Endometrial microvascular endothelial cells (primary cell): ENCODE data around the gene TMEM132D. TPM values are rescaled to one million over a fixed set of nuclear protein-coding genes. Genes with fewer than 3 reads are reported as not detected.
"Not testable (repeated sequence)": the region's sequence is repeated elsewhere in the genome, so short reads cannot be mapped to it uniquely, and the experiment has no call there.

ENCODE experiments used
- in situ Hi-C: cut with HindIII; loops from 2 replicates; pipeline ENCODE4 v1.10.0; 2017; ENCODE audit warnings: low sequenced_read_pairs, low pct_unique_long_range_greater_than_20kb; ENCODE audit errors: inconsistent ontology term
- total RNA-seq: library from RNA; depleted of rRNA; stranded (reverse); fragments of >200 nt; gene quantifications from one replicate; pipeline ENCODE4 v1.2.3, GENCODE V29; 2015; ENCODE audit errors: inconsistent ontology term

Gene TMEM132D
- total RNA-seq = not detected

DNA sequence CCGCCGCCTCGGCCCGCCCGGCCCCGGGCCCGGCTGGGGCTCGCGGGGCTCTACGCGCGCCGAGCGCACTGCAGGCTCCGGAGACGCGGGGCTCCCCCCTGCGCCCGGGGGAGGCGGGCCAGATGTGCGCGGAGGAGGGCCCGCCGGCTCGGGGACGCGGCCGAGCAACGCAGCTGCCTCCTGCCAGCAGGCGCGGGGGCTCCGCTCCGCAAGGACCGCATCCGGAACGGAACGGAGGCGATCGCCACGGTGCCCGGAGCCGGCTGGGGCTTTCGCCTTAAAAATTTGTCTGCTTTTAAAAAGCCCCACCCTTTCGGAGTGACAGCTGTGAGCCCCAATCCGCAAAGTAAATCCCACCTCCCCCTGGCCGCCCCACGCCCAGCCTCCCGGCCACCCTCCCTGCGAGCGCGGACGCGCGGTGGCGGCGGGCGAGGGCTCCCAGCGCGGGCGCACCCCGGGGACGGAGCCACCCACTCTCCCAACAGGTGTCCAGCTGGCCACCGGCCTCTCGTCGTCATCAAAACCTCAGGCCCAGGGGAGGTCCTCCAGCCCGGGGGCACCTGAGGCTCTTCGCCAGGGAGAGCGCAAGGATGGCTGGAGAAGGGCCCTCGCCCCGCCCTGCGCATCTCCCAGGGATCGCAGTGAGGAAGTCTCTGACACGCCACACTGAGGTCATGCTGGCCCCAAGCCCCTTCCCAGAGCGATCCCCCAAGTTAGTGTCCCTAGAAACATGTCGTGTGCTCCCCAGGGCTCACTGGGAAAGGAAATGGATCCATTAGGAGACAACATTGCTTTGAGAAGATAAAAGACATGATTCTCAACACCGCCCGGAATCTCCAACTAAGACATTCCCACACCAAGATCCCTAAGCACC, at the start of gene TMEM132D:
TSS of gene TMEM132D (minus strand) at position 70 of the 874 bp plus-strand sequence.
- in situ Hi-C loops = no loop called here

DNA sequence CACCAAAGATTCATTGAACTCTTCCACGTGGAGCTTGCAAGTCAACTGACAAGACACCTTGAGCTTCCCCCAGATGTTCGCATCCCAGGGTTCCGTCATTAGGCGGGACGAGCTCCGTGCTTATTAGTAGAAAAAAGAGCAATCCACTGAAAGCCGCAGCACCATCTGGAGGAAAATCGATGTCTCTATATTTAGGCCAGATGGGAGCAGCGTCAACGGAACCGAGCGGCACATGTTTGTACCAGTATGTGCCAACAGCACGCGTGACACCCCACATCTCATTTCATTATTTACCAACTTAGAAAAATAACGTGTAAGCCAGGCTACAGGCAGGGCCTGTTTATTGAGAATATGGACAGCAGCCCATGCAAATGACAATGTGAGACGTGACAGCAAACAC, 45.8 kb upstream of the TMEM132D start:
- in situ Hi-C loops = no loop called here

GRCh38 chr12:129941618-129942017, 37.8 kb upstream of the TMEM132D start:
- in situ Hi-C loops = no loop called here

DNA sequence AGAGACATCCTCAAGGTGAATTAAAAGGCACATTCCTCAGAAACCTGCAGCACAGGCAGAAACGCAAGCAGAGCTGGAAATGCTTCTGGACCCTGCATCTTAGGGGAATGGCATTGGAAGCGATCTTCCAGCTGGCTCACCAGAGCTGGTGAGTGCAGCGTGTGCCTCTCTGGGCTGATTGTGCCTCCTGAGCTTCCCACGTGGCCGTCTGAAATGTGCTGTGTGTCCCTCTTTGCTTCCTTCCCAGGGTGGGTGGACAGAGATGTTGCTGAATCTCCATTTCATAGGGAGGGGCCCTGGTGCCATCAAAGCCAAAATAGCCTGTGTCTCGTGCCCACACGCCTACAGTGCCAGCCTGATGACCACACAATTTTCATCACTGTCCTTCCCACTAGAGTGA, 34.3 kb upstream of the TMEM132D start:
- in situ Hi-C loops = no loop called here

- in situ Hi-C loops = no loop called here
These were observed 33.6 kb upstream of the TMEM132D start for GRCh38 chr12:129937426-129937825.

DNA sequence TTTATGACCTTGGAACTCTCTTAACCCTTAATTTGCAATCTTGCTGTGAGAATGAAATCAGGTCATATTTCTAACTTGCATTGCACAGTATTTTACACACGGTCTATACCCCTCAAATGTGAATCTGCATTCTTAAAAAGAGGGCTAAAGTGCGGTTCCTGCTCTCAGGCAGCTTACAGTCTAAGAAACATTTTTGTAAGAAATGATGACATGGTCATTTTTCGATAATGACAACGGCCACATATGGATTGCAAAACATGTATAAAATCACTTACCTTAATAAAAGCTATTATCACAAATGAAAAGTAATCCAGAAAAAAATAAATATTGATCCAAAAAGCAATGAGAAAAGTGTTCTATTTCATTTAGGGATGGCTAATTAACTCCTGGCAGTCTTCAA, 24.8 kb upstream of the TMEM132D start:
- in situ Hi-C loops = no loop called here

GRCh38 chr12:129927316-129927900, 23.6 kb upstream of the TMEM132D start:
- in situ Hi-C loops = no loop called here

DNA sequence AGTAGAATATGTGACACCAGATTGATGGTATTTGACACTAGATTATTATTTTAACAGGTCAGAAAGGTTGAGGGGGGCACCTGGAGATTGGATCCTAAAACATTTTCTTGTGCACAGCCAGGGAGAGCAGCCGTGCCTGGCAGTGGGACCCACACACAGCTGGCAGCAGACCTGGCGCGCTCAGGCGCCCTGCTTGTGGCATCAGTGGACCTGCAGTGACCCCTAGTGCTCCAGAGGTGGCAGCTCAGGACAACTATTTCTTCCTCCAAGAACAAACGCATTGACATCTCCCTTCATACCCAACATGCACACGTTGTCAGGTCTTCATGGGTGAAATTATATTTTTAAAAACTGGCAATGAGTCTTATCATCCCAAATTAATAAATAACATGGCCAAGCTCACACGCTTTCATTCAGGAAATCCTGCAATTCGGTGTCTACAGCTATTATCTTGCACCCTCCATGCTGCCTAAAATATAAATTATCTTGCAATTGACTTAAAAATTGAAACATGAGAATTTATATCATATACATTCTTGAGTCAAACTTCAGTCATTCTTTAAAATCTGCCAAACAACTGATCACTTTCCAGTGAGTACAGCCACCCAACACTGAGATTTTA, 7.7 kb upstream of the TMEM132D start:
- in situ Hi-C loops = no loop called here

DNA sequence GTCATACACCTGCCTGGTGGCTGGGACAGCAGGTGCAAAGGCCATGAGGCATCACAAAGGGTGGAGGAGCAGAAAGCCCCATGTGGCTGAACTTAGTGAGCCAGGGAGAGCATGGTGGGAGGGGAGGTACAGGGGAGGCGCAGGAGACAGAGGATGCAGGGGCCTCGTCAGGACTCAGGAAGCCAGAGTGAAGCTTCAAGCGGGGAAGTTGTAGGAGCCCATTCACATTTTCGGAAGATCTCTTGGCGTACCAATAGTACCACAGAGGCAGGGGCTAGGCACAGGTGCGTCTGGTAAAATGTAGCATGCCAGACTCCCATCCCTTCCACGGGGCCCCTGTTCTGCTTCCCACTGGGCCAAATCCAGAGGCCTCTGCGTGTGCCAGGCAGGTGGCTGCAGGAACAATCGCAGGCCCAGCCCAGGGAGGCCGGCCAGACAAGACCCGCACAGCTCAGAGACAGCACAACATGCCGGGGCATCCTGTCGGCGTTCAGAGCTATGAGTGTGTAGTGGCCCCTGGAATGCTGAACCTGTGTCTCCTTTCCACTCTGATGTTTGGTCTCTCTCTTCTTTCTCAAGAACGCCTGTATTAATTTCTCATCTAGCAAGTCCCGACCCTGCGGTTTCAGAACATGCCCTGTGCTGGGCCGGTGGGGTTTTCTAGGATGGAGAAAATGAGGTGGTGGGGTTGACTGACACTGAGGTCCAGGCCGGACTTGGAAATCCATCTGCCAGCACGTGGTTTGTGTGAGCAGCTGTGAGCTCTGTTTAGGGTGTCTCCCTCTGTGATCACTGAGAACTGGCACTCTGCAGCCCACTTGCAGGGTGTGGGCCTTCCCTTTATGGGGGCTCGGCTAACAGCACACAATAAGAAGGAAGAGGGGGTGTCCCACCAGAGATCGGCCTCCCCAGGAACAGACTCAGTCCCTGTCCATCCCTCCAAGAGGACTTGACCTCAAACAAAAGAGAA, 5.5 kb upstream of the TMEM132D start:
- in situ Hi-C loops = no loop called here

- in situ Hi-C loops = no loop called here
These were observed 506 bp downstream of the TMEM132D start for GRCh38 chr12:129903092-129903945.

GRCh38 chr12:129902371-129903091, 1.3 kb downstream of the TMEM132D start:
- in situ Hi-C loops = no loop called here

GRCh38 chr12:129901254-129901653, 2.6 kb downstream of the TMEM132D start:
- in situ Hi-C loops = no loop called here

DNA sequence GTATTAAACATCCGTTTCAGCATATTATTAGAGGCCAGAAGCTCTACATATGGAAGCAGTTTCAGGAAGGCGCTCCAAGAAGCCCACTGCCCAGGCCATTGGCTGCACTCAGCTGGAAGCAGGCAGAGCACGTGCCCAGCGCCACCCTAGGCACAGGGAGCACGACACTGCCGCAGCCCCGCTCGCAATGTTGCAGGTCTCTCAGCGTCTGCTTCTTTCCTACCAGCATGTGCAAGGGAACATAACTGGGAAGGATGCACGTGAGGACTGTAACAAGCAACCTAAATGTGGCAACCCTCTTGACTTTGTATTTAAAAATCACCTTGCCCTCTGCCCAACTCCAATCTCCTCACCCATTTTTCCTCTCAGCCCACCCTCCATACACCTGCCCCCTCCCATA, 3.5 kb downstream of the TMEM132D start:
- in situ Hi-C loops = no loop called here

- in situ Hi-C loops = not testable (repeated sequence)
These were observed 4.8 kb downstream of the TMEM132D start for GRCh38 chr12:129899045-129899444.

DNA sequence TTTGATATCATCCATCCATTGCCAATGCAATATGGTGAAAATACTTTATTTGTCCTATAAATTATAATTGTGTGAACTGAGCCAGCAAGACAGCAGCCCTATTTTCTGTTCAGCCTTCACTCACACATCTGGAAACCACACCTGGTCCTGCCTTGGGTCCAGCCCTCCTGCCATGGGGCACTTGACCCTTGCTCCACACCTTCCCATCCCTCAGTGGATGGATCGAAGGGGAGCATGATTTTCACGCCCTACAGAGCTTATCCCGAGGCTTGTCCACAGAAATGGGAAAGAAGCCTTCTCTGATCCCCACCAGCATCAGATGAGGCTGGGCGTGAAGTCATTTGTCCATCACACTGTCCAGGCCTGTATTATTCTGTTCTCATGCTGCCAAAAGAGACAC, 10.1 kb downstream of the TMEM132D start:
- in situ Hi-C loops = no loop called here

- in situ Hi-C loops = no loop called here
These were observed 16.7 kb downstream of the TMEM132D start for GRCh38 chr12:129887101-129887500.

DNA sequence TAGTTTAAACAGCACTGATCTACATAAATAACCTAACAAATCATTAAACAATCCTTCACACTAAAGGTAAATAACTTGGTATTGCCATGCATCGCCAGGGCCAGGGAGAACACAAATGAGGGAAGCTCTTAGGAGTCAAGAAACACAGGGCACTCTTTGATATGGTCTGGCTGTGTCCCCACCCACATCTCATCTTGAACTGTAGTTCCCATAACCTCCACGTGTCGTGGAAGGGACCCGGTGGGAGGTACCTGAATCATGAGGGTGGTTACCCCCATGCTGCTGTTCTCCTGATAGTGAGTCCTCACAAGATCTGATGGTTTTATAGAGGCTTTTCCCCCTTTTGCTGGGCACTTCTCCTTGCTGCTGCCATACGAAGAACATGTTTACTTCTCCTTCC, 17.3 kb downstream of the TMEM132D start:
- in situ Hi-C loops = no loop called here
